HEK293 (cell line): ENCODE data around the gene LATS1.

ENCODE experiments used
- KLF7 ChIP-seq: fragments of 450-650 bp; formaldehyde crosslinking; IDR thresholded peaks from 2 replicates; pipeline ENCODE4 v1.5.1; 2016; ENCODE audit warnings: missing biosample characterization, missing genetic modification characterization, borderline replicate concordance
- REPIN1 ChIP-seq: fragments of 450-650 bp; formaldehyde crosslinking; IDR thresholded peaks from 2 replicates; pipeline ENCODE4 v1.5.1; 2017; ENCODE audit warnings: missing biosample characterization, missing genetic modification characterization, low read depth
- SP3 ChIP-seq: fragments of 450-650 bp; formaldehyde crosslinking; IDR thresholded peaks from 2 replicates; pipeline ENCODE4 v1.5.1; 2016; ENCODE audit warnings: missing biosample characterization, missing genetic modification characterization
- ZBTB1 ChIP-seq: fragments of 450-650 bp; formaldehyde crosslinking; IDR thresholded peaks from 2 replicates; pipeline ENCODE4 v1.5.1; 2016; ENCODE audit warnings: missing biosample characterization, missing genetic modification characterization
- ZBTB48 ChIP-seq: fragments of 450-650 bp; formaldehyde crosslinking; IDR thresholded peaks from 2 replicates; pipeline ENCODE4 v1.5.1; 2016; ENCODE audit warnings: missing biosample characterization, missing genetic modification characterization
- ZFP69B ChIP-seq: fragments of 450-650 bp; formaldehyde crosslinking; IDR thresholded peaks from 2 replicates; pipeline ENCODE4 v1.5.1; 2016; ENCODE audit warnings: missing biosample characterization, missing genetic modification characterization
- ZNF157 ChIP-seq: fragments of 450-650 bp; formaldehyde crosslinking; IDR thresholded peaks from 2 replicates; pipeline ENCODE4 v1.5.1; 2016; ENCODE audit warnings: missing biosample characterization, missing genetic modification characterization
- ZNF24 ChIP-seq: fragments of 450-650 bp; formaldehyde crosslinking; IDR thresholded peaks from 2 replicates; pipeline ENCODE4 v1.5.1; 2016; ENCODE audit warnings: missing biosample characterization, missing genetic modification characterization
- ZNF423 ChIP-seq: fragments of 450-650 bp; formaldehyde crosslinking; IDR thresholded peaks from 2 replicates; pipeline ENCODE4 v1.5.1; 2016; ENCODE audit warnings: missing biosample characterization, missing genetic modification characterization
- ZNF544 ChIP-seq: fragments of 450-650 bp; formaldehyde crosslinking; IDR thresholded peaks from 2 replicates; pipeline ENCODE4 v1.5.0; 2017; ENCODE audit warnings: missing biosample characterization, missing genetic modification characterization
- ZNF610 ChIP-seq: fragments of 450-650 bp; formaldehyde crosslinking; IDR thresholded peaks from 2 replicates; pipeline ENCODE4 v1.5.1; 2016; ENCODE audit warnings: missing biosample characterization, missing genetic modification characterization, borderline replicate concordance
- ZNF776 ChIP-seq: fragments of 450-650 bp; formaldehyde crosslinking; IDR thresholded peaks from 2 replicates; pipeline ENCODE4 v1.5.0; 2017; ENCODE audit warnings: missing biosample characterization, missing genetic modification characterization, borderline replicate concordance
- ZNF791 ChIP-seq: fragments of 450-650 bp; formaldehyde crosslinking; IDR thresholded peaks from 2 replicates; pipeline ENCODE4 v1.5.1; 2016; ENCODE audit warnings: missing biosample characterization, missing genetic modification characterization
- TF ChIP-seq, protein P1 (sequence below): fragments of 450-650 bp; formaldehyde crosslinking; IDR thresholded peaks from 2 replicates; pipeline ENCODE4 v1.5.1; 2017; ENCODE audit warnings: missing biosample characterization, missing genetic modification characterization
- TF ChIP-seq, protein P2 (sequence below): fragments of 450-650 bp; formaldehyde crosslinking; IDR thresholded peaks from 2 replicates; pipeline ENCODE4 v1.5.1; 2016; ENCODE audit warnings: missing biosample characterization, missing genetic modification characterization
- TF ChIP-seq, protein P3 (sequence below): fragments of 450-650 bp; formaldehyde crosslinking; IDR thresholded peaks from 2 replicates; pipeline ENCODE4 v1.5.1; 2017; ENCODE audit warnings: missing biosample characterization, missing genetic modification characterization
- TF ChIP-seq, protein P4 (sequence below): fragments of 450-650 bp; formaldehyde crosslinking; IDR thresholded peaks from 2 replicates; pipeline ENCODE4 v1.5.1; 2017; ENCODE audit warnings: missing biosample characterization, missing genetic modification characterization
- TF ChIP-seq, protein P5 (sequence below): fragments of 450-650 bp; formaldehyde crosslinking; IDR thresholded peaks from 2 replicates; pipeline ENCODE4 v1.5.1; 2016; ENCODE audit warnings: missing biosample characterization, missing genetic modification characterization, low read depth
- TF ChIP-seq, protein P6 (sequence below): fragments of 450-650 bp; formaldehyde crosslinking; IDR thresholded peaks from 2 replicates; pipeline ENCODE4 v1.5.1; 2016; ENCODE audit warnings: missing biosample characterization, missing genetic modification characterization
- TF ChIP-seq, protein P7 (sequence below): fragments of 450-650 bp; formaldehyde crosslinking; IDR thresholded peaks from 2 replicates; pipeline ENCODE4 v1.5.1; 2016; ENCODE audit warnings: missing biosample characterization, missing genetic modification characterization
- TF ChIP-seq, protein P8 (sequence below): fragments of 450-650 bp; formaldehyde crosslinking; IDR thresholded peaks from 2 replicates; pipeline ENCODE4 v1.5.1; 2016; ENCODE audit warnings: missing biosample characterization, missing genetic modification characterization
- TF ChIP-seq, protein P9 (sequence below): fragments of 450-650 bp; formaldehyde crosslinking; IDR thresholded peaks from 2 replicates; pipeline ENCODE4 v1.5.1; 2017; ENCODE audit warnings: missing biosample characterization, mild to moderate bottlenecking, missing genetic modification characterization, moderate library complexity

LATS1 gene

DNA sequence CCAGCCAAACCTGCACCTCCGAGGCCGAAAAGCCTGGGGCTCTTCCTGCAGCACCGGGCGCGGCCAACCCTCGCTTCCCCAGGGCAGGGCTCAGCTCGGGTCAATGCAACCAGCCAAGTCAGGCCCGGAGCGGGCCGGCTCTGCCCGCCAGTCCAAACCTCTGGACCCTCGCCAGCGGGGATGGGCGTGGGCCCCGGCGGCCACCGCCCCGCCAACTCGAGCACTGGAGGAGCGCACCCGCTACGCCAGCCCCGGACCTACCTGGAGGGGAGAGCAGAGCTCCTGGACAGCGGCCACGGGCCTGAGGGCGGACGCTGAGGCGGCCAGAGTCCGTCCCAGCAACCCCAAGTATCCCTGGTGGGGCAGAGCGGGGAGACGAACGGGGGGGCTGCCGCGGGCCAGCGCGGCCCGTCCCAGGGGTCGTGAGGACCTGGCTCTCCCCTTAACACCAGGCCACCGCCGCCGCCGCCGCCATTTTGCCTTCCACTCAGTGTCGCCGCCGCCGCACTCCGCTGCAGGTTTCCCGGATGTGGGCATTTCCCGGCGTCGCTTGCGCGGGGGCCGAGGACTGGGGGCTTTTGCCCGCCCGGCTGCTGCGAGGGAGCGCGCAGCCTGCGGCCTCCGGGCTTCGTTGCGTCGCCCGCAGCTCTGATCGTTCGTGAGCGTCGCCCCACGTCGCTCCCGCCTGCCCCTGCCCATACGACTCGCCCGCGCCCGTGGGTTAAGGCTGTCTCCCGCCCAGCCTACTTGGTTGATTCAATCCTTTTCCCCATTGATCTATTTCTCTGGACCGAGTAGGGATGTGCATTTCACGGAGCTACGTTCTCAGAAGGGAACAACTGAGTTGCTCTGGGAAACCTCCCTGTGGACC, at the start of gene LATS1 (continued):
- TF ChIP-seq ZBTB48 (tag by site-specific recombination) (peak; percentile 81), ZNF791 (tag by site-specific recombination) (no peak), ZFP69B (peak; percentile 51; the same call in 1 of the 2 replicates), ZBTB1 (no peak), ZNF157 (tag by site-specific recombination) (no peak; the same call in 1 of the 2 replicates), ZNF24 (no peak; the same call in none of the 2 replicates), ZNF423 (tag by site-specific recombination) (0 out of 2 replicates have a peak, but pooled peaks have one; percentile 10), SP3 (tag by site-specific recombination) (peak; percentile 72), ZNF610 (peak; percentile 43), KLF7 (peak; percentile 96), ZNF544 (tag by site-specific recombination) (no peak), REPIN1 (tag by site-specific recombination) (no peak; the same call in 1 of the 2 replicates), ZNF776 (tag by site-specific recombination) (no peak)
- TF ChIP-seq, protein P1, sequence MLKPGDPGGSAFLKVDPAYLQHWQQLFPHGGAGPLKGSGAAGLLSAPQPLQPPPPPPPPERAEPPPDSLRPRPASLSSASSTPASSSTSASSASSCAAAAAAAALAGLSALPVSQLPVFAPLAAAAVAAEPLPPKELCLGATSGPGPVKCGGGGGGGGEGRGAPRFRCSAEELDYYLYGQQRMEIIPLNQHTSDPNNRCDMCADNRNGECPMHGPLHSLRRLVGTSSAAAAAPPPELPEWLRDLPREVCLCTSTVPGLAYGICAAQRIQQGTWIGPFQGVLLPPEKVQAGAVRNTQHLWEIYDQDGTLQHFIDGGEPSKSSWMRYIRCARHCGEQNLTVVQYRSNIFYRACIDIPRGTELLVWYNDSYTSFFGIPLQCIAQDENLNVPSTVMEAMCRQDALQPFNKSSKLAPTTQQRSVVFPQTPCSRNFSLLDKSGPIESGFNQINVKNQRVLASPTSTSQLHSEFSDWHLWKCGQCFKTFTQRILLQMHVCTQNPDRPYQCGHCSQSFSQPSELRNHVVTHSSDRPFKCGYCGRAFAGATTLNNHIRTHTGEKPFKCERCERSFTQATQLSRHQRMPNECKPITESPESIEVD (tag by site-specific recombination), result no peak
- TF ChIP-seq, protein P2, sequence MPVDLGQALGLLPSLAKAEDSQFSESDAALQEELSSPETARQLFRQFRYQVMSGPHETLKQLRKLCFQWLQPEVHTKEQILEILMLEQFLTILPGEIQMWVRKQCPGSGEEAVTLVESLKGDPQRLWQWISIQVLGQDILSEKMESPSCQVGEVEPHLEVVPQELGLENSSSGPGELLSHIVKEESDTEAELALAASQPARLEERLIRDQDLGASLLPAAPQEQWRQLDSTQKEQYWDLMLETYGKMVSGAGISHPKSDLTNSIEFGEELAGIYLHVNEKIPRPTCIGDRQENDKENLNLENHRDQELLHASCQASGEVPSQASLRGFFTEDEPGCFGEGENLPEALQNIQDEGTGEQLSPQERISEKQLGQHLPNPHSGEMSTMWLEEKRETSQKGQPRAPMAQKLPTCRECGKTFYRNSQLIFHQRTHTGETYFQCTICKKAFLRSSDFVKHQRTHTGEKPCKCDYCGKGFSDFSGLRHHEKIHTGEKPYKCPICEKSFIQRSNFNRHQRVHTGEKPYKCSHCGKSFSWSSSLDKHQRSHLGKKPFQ (tag by site-specific recombination), result 0 out of 2 replicates have a peak, but pooled peaks have one; percentile 21
- TF ChIP-seq, protein P3, sequence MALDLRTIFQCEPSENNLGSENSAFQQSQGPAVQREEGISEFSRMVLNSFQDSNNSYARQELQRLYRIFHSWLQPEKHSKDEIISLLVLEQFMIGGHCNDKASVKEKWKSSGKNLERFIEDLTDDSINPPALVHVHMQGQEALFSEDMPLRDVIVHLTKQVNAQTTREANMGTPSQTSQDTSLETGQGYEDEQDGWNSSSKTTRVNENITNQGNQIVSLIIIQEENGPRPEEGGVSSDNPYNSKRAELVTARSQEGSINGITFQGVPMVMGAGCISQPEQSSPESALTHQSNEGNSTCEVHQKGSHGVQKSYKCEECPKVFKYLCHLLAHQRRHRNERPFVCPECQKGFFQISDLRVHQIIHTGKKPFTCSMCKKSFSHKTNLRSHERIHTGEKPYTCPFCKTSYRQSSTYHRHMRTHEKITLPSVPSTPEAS (tag by site-specific recombination), result peak; percentile 17; the same call in 1 of the 2 replicates
- TF ChIP-seq, protein P4, sequence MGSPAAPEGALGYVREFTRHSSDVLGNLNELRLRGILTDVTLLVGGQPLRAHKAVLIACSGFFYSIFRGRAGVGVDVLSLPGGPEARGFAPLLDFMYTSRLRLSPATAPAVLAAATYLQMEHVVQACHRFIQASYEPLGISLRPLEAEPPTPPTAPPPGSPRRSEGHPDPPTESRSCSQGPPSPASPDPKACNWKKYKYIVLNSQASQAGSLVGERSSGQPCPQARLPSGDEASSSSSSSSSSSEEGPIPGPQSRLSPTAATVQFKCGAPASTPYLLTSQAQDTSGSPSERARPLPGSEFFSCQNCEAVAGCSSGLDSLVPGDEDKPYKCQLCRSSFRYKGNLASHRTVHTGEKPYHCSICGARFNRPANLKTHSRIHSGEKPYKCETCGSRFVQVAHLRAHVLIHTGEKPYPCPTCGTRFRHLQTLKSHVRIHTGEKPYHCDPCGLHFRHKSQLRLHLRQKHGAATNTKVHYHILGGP (tag by site-specific recombination), result no peak
- TF ChIP-seq, protein P5, sequence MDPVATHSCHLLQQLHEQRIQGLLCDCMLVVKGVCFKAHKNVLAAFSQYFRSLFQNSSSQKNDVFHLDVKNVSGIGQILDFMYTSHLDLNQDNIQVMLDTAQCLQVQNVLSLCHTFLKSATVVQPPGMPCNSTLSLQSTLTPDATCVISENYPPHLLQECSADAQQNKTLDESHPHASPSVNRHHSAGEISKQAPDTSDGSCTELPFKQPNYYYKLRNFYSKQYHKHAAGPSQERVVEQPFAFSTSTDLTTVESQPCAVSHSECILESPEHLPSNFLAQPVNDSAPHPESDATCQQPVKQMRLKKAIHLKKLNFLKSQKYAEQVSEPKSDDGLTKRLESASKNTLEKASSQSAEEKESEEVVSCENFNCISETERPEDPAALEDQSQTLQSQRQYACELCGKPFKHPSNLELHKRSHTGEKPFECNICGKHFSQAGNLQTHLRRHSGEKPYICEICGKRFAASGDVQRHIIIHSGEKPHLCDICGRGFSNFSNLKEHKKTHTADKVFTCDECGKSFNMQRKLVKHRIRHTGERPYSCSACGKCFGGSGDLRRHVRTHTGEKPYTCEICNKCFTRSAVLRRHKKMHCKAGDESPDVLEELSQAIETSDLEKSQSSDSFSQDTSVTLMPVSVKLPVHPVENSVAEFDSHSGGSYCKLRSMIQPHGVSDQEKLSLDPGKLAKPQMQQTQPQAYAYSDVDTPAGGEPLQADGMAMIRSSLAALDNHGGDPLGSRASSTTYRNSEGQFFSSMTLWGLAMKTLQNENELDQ, result no peak
- TF ChIP-seq, protein P6, sequence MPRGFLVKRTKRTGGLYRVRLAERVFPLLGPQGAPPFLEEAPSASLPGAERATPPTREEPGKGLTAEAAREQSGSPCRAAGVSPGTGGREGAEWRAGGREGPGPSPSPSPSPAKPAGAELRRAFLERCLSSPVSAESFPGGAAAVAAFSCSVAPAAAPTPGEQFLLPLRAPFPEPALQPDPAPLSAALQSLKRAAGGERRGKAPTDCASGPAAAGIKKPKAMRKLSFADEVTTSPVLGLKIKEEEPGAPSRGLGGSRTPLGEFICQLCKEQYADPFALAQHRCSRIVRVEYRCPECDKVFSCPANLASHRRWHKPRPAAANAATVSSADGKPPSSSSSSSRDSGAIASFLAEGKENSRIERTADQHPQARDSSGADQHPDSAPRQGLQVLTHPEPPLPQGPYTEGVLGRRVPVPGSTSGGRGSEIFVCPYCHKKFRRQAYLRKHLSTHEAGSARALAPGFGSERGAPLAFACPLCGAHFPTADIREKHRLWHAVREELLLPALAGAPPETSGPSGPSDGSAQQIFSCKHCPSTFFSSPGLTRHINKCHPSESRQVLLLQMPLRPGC, result 0 out of 2 replicates have a peak, but pooled peaks have one; percentile 43
- TF ChIP-seq, protein P7, sequence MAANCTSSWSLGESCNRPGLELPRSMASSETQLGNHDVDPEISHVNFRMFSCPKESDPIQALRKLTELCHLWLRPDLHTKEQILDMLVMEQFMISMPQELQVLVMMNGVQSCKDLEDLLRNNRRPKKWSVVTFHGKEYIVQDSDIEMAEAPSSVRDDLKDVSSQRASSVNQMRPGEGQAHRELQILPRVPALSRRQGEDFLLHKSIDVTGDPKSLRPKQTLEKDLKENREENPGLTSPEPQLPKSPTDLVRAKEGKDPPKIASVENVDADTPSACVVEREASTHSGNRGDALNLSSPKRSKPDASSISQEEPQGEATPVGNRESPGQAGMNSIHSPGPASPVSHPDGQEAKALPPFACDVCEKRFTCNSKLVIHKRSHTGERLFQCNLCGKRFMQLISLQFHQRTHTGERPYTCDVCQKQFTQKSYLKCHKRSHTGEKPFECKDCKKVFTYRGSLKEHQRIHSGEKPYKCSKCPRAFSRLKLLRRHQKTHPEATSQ (tag by site-specific recombination), result 0 out of 2 replicates have a peak, but pooled peaks have one; percentile 39
- TF ChIP-seq, protein P8, sequence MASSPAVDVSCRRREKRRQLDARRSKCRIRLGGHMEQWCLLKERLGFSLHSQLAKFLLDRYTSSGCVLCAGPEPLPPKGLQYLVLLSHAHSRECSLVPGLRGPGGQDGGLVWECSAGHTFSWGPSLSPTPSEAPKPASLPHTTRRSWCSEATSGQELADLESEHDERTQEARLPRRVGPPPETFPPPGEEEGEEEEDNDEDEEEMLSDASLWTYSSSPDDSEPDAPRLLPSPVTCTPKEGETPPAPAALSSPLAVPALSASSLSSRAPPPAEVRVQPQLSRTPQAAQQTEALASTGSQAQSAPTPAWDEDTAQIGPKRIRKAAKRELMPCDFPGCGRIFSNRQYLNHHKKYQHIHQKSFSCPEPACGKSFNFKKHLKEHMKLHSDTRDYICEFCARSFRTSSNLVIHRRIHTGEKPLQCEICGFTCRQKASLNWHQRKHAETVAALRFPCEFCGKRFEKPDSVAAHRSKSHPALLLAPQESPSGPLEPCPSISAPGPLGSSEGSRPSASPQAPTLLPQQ (tag by site-specific recombination), result peak; percentile 92
- TF ChIP-seq, protein P9, sequence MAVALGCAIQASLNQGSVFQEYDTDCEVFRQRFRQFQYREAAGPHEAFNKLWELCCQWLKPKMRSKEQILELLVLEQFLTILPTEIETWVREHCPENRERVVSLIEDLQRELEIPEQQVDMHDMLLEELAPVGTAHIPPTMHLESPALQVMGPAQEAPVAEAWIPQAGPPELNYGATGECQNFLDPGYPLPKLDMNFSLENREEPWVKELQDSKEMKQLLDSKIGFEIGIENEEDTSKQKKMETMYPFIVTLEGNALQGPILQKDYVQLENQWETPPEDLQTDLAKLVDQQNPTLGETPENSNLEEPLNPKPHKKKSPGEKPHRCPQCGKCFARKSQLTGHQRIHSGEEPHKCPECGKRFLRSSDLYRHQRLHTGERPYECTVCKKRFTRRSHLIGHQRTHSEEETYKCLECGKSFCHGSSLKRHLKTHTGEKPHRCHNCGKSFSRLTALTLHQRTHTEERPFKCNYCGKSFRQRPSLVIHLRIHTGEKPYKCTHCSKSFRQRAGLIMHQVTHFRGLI (tag by site-specific recombination), result peak; percentile 100
